ENCODE data around the gene RGS7.
"Not testable (repeated sequence)": the region's sequence is repeated elsewhere in the genome, so short reads cannot be mapped to it uniquely, and the experiment has no call there.

The RGS7 gene

DNA sequence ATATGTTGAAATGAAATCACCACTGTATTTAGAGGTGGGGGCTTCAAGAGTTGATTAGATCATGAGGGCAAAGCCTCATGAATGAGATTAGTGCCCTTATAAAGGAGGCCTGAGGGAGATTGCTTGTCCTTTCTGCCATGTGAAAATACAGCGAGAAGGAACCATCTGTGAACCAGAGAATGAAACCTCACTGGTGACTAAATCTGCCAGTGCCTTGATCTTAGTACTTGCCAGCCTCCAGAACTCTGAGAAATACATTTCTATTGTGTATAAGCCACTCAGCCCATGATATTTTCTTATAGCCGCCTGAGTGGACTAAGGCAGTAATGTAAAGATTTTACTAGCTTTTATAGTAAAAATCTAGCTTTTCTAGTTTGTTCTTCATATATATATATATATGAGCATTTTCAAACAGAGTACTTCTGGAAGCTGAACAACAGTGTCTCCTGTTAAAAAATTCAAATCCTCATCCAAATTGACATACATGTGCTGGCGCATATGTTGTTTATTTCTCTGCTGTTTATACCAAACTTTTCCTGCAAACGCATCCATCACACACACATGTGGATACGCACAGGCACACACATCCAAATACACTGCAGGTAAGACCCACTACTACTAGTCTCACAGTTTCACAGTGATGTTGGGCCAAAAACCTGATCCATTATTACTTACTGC is 213.1 kb downstream of the RGS7 start:
- Histone ChIP-seq H3K36me3 (no peaks in the 10 kb centered on the region), H3K9me3 (no peaks in the 10 kb centered on the region), H3K27ac (no peak overlapping the region), H3K4me1 (ENCODE audit: control insufficient read depth in 1 of 2, insufficient read depth in 1 of 2, low read depth in 1 of 2, low read length in 1 of 2) (no peaks in the 10 kb centered on the region), H3K4me3 (ENCODE audit: low read depth in 1 of 2, low read length in 1 of 2) (no peak overlapping the region), H3K27me3 (no peaks in the 10 kb centered on the region)
- TF ChIP-seq, protein P1, sequence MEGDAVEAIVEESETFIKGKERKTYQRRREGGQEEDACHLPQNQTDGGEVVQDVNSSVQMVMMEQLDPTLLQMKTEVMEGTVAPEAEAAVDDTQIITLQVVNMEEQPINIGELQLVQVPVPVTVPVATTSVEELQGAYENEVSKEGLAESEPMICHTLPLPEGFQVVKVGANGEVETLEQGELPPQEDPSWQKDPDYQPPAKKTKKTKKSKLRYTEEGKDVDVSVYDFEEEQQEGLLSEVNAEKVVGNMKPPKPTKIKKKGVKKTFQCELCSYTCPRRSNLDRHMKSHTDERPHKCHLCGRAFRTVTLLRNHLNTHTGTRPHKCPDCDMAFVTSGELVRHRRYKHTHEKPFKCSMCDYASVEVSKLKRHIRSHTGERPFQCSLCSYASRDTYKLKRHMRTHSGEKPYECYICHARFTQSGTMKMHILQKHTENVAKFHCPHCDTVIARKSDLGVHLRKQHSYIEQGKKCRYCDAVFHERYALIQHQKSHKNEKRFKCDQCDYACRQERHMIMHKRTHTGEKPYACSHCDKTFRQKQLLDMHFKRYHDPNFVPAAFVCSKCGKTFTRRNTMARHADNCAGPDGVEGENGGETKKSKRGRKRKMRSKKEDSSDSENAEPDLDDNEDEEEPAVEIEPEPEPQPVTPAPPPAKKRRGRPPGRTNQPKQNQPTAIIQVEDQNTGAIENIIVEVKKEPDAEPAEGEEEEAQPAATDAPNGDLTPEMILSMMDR (IDR thresholded peaks at IDR 0.05), result no peak

DNA sequence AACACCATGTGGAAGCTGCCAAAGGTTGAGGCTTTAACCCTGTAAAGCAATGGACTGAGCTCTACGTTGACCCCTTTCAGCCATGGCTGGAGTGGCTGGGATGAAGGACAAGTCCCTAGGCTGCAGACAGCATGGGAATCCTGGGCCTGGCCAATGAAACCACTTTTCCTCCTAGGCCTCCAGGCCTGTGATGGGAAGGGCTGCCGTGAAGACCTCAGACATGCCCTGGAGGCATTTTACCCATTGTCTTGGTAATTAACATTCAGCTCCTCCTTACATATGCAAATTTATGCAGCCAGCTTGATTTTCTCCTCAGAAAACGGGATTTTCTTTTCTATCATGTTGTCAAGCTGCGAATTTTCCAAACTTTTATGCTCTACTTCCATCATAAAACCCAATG is 214.5 kb downstream of the RGS7 start:
- Histone ChIP-seq H3K27me3 (no peaks in the 10 kb centered on the region), H3K4me1 (ENCODE audit: control insufficient read depth in 1 of 2, insufficient read depth in 1 of 2, low read depth in 1 of 2, low read length in 1 of 2) (no peaks in the 10 kb centered on the region), H3K36me3 (no peaks in the 10 kb centered on the region), H3K9me3 (no peaks in the 10 kb centered on the region), H3K4me3 (ENCODE audit: low read depth in 1 of 2, low read length in 1 of 2) (no peak overlapping the region), H3K27ac (no peak overlapping the region)
- TF ChIP-seq, protein P1 (IDR thresholded peaks at IDR 0.05), result no peak

DNA sequence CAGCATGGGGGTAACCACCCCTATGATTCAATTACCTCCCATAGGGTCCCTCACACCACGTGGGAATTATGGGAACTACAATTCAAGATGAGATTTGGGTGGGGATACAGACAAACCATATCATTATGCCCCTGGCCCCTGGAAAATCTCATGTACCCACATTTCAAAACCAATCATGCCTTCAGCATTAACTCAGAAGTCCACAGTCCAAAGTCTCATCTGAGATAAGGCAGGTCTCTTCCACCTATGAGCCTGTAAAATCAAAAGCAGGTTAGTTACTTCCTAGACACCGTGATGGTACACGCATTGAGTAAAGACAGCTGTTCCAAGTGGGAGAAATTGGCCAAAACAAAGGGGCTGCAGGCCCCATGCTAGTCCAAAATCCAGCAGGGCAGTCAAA is 215.4 kb downstream of the RGS7 start:
- H3K4me3 ChIP-seq (ENCODE audit: low read depth in 1 of 2, low read length in 1 of 2); H3K9me3 ChIP-seq; H3K36me3 ChIP-seq; H3K27me3 ChIP-seq; H3K27ac ChIP-seq; H3K4me1 ChIP-seq (ENCODE audit: control insufficient read depth in 1 of 2, insufficient read depth in 1 of 2, low read depth in 1 of 2, low read length in 1 of 2): not testable (repeated sequence)

DNA sequence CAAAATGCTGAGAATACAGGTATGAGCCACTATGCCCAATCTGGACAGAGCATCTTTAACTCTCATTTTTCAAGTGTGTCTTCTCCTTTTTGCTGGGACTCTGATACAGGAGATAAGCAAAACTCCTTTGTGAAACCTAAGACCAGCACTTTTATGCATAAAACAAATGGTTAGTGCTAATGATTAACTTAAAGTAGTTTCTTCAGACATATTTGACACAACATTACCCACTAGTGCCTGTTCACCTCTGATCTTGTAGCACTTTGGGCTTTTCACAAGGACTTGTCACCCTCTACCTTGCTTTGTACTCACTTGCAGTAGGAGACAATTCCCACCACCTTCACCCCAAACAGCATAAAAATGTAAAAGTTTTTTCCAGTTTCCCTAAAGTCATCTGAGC is 216.3 kb downstream of the RGS7 start:
- Histone ChIP-seq H3K27me3 (no peaks in the 10 kb centered on the region), H3K4me1 (ENCODE audit: control insufficient read depth in 1 of 2, insufficient read depth in 1 of 2, low read depth in 1 of 2, low read length in 1 of 2) (no peaks in the 10 kb centered on the region), H3K9me3 (no peaks in the 10 kb centered on the region), H3K27ac (no peak overlapping the region), H3K36me3 (no peaks in the 10 kb centered on the region), H3K4me3 (ENCODE audit: low read depth in 1 of 2, low read length in 1 of 2) (no peak overlapping the region)
- TF ChIP-seq, protein P1 (IDR thresholded peaks at IDR 0.05), result no peak

DNA sequence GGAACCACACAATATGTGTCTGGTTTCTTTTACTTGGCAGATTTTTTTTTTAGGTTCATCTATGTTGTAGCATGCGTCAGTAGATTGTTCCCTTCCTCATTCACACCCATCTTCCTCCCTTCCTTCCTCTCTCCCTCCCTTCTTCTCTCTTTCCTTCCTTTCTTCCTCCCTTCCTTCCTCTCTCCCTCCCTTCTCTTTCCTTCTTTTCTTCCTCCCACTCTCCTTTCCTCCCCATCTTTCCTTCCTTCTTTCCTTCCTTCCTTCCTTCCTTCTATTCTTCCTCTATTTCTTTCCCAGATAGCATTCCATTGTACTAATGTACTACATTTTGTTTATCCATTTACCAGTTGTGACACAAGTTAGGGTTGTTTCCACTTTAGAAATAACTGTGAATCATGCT is 218.0 kb downstream of the RGS7 start:
- H3K27ac ChIP-seq, result no peak overlapping the region
- no peaks in the 10 kb centered on the region for H3K27me3 ChIP-seq
- H3K4me1 ChIP-seq (ENCODE audit: control insufficient read depth in 1 of 2, insufficient read depth in 1 of 2, low read depth in 1 of 2, low read length in 1 of 2), result no peaks in the 10 kb centered on the region
- TF ChIP-seq, protein P1 (IDR thresholded peaks at IDR 0.05), result no peak
- no peaks in the 10 kb centered on the region for H3K36me3 ChIP-seq
- no peak overlapping the region for H3K4me3 ChIP-seq (ENCODE audit: low read depth in 1 of 2, low read length in 1 of 2)
- H3K9me3 ChIP-seq, result no peaks in the 10 kb centered on the region

GRCh38 chr1:241138248-241138647 is 218.8 kb downstream of the RGS7 start:
- Histone ChIP-seq H3K9me3 (no peaks in the 10 kb centered on the region), H3K4me3 (ENCODE audit: low read depth in 1 of 2, low read length in 1 of 2) (no peak overlapping the region), H3K27me3 (no peaks in the 10 kb centered on the region), H3K36me3 (no peaks in the 10 kb centered on the region), H3K27ac (no peak overlapping the region), H3K4me1 (ENCODE audit: control insufficient read depth in 1 of 2, insufficient read depth in 1 of 2, low read depth in 1 of 2, low read length in 1 of 2) (no peaks in the 10 kb centered on the region)
- TF ChIP-seq, protein P1 (IDR thresholded peaks at IDR 0.05), result no peak
